K562 (cell line): ENCODE measurements around the gene OR2M7. TPM values are rescaled to one million over a fixed set of nuclear protein-coding genes. Genes with fewer than 3 reads are reported as not detected.

Experiments used
- ATAC-seq: fragments of 200-7000 bp; cut with Tn5 transposase; 3 replicates; pipeline ENCODE4 v1.9.1; 2020; ENCODE audit warnings: moderate library complexity
- BruUV-seq: library from RNA; stranded (reverse); fragments of 400-500 nt; replicated peaks from 2 replicates; lab custom pipeline; 2021; lab: Mats Ljungman, UMichigan
- CTCF ChIA-PET: fragments of 300-600 bp; formaldehyde crosslinking; extraction: SDS; loops from one replicate; lab custom pipeline; 2021; ENCODE audit warnings: low intra/inter-chr PET ratio; lab: Yijun Ruan, JAX
- POLR2A ChIA-PET: fragments of 300-600, 350-650 bp; sonication (Branson Sonifier 250); formaldehyde crosslinking; extraction: SDS; loops from one replicate; lab custom pipeline; 2021; ENCODE audit warnings: antibody characterized with exemption, inconsistent platforms; lab: Yijun Ruan, JAX
- DNase-seq, 4 experiments: peaks; one replicate each; pipeline versions ENCODE4 v3.0.0 to v3.0.0-alpha.2; 2011 to 2018; ENCODE audit warnings: low spot score in 3 of 4, mixed read lengths in 3 of 4; ENCODE audit errors: extremely low read depth in 1 of 4
- FAIRE-seq: peaks from 2 replicates; lab custom pipeline; 2011; peaks lifted over from hg19 to GRCh38; lab: Jason Lieb, UNC
- H2AFZ ChIP-seq: 2 replicates; pipeline ENCODE4 v1.6.0; 2011; ENCODE audit warnings: low read depth, low read length, control low read depth, inconsistent platforms
- H3K27ac ChIP-seq: fragments of 200-600 bp; 3 replicates; pipeline ENCODE4 v1.8.0; 2011; ENCODE audit warnings: low read depth, mild to moderate bottlenecking, control low read depth, inconsistent platforms, low read length, moderate library complexity, mixed read lengths; ENCODE audit errors: extremely low read depth
- H3K27me3 ChIP-seq, 2 experiments: fragments of 300-600 bp in 1 of 2; 2 replicates in 1 of 2; 3 replicates in 1 of 2; pipeline versions ENCODE4 v1.6.0 to v1.8.0; 2011; ENCODE audit warnings: inconsistent platforms in 2 of 2, low read length in 2 of 2, mild to moderate bottlenecking in 1 of 2, mixed read lengths in 1 of 2, moderate library complexity in 1 of 2; ENCODE audit not compliant: control insufficient read depth in 2 of 2, insufficient read depth in 2 of 2
- H3K36me3 ChIP-seq: fragments of 300-600 bp; 3 replicates; pipeline ENCODE4 v1.8.0; 2011; ENCODE audit warnings: mild to moderate bottlenecking, low read length, inconsistent platforms; ENCODE audit not compliant: control insufficient read depth, insufficient read depth
- H3K4me1 ChIP-seq, 2 experiments: fragments of 200-600 bp in 1 of 2; replicated peaks in 1 of 2; 2 replicates in 1 of 2; 3 replicates in 1 of 2; pipeline versions ENCODE4 v1.5.1 to v1.8.0; 2011; ENCODE audit warnings: inconsistent platforms in 2 of 2, low read length in 2 of 2, mild to moderate bottlenecking in 1 of 2, mixed read lengths in 1 of 2, moderate library complexity in 1 of 2; ENCODE audit not compliant: control insufficient read depth in 2 of 2, insufficient read depth in 2 of 2
- H3K4me2 ChIP-seq: 2 replicates; pipeline ENCODE4 v1.6.1; 2011; ENCODE audit warnings: low read length, control low read depth, inconsistent platforms, mixed read lengths; ENCODE audit not compliant: insufficient read depth
- H3K4me3 ChIP-seq: fragments of 200-600 bp; sonication (generic), shearing (Covaris generic); 2 replicates; pipeline ENCODE4 v1.5.1; 2016; ENCODE audit warnings: control low read depth, inconsistent platforms
- H3K79me2 ChIP-seq: fragments of 200-600 bp; 3 replicates; pipeline ENCODE4 v1.8.0; 2011; ENCODE audit warnings: low read length, inconsistent platforms; ENCODE audit not compliant: control insufficient read depth, insufficient read depth
- H3K9ac ChIP-seq, 2 experiments: 2 replicates each; pipeline versions ENCODE4 v1.6.0 to v1.6.1; 2011; ENCODE audit warnings: low read depth in 2 of 2, low read length in 2 of 2, control low read depth in 1 of 2, inconsistent platforms in 1 of 2, mild to moderate bottlenecking in 1 of 2, mixed read lengths in 1 of 2; ENCODE audit not compliant: insufficient read depth in 1 of 2
- H3K9me1 ChIP-seq: one replicate; pipeline ENCODE4 v1.6.0; 2011; ENCODE audit warnings: inconsistent platforms, mild to moderate bottlenecking, low read length, moderate library complexity; ENCODE audit not compliant: control insufficient read depth, insufficient read depth
- H3K9me3 ChIP-seq: replicated peaks from 2 replicates; pipeline ENCODE4 v1.5.1; 2011; ENCODE audit warnings: low read depth, low read length, inconsistent platforms; ENCODE audit not compliant: control insufficient read depth, insufficient read depth
- H4K20me1 ChIP-seq: replicated peaks from 2 replicates; pipeline ENCODE4 v1.6.1; 2011; ENCODE audit warnings: low read length, inconsistent platforms, mixed read lengths; ENCODE audit not compliant: control insufficient read depth, insufficient read depth
- BACH1 ChIP-seq: fragments of 200-800 bp; sonication (Bioruptor generic); IDR thresholded peaks from 2 replicates; pipeline ENCODE4 v1.6.1; 2016; ENCODE audit warnings: missing genetic modification characterization, missing compliant biosample characterization
- BDP1 ChIP-seq: IDR thresholded peaks from 3 replicates; pipeline ENCODE4 v1.6.1; 2011; ENCODE audit not compliant: insufficient read length, insufficient read depth
- DDX20 ChIP-seq: fragments of 450-650 bp; IDR thresholded peaks from 2 replicates; pipeline ENCODE4 v1.6.1; 2016; ENCODE audit warnings: missing genetic modification characterization, low read depth, mild to moderate bottlenecking, missing compliant biosample characterization, moderate library complexity
- JUN ChIP-seq, 2 experiments: sonication (generic) in 1 of 2; formaldehyde crosslinking in 1 of 2; IDR thresholded peaks; 2 replicates each; pipeline versions ENCODE4 v1.6.1 to v1.8.0; 2012 to 2022; ENCODE audit warnings: borderline replicate concordance in 2 of 2, mild to moderate bottlenecking in 2 of 2, improper control_type of control experiment in 1 of 2, low read depth in 1 of 2, low read length in 1 of 2, missing genetic modification reagents in 1 of 2
- MTF1 ChIP-seq: fragments of 250-450 bp; sonication (Bioruptor Pico); IDR thresholded peaks from 2 replicates; pipeline ENCODE4 v1.9.0; 2021; ENCODE audit warnings: moderate library complexity, mild to moderate bottlenecking, inconsistent platforms, borderline replicate concordance
- NFYB ChIP-seq: IDR thresholded peaks from 2 replicates; pipeline ENCODE4 v1.6.1; 2011; ENCODE audit warnings: mild to moderate bottlenecking, moderate library complexity; ENCODE audit not compliant: insufficient read length; ENCODE audit errors: extremely low read depth
- ZNF212 ChIP-seq: fragments of 450-650 bp; formaldehyde crosslinking; IDR thresholded peaks from 2 replicates; pipeline ENCODE4 v1.4.0; 2020; ENCODE audit warnings: mild to moderate bottlenecking
- ZNF780A ChIP-seq: fragments of 250-450 bp; sonication (Bioruptor Pico); IDR thresholded peaks from 2 replicates; pipeline ENCODE4 v1.5.0; 2021; ENCODE audit warnings: mild to moderate bottlenecking
- WGBS: fragments of 100-300 bp; shearing (Covaris generic); methylation state at CpG from one replicate; pipeline ENCODE4 v1.1.6; 2016; ENCODE audit warnings: low coverage, mixed read lengths; ENCODE audit not compliant: insufficient coverage; ENCODE audit errors: missing lambda C conversion rate; 5-methylcytosine and 5-hydroxymethylcytosine counted together
- in situ Hi-C: fragments of 300-500 bp; cut with MboI; formaldehyde crosslinking; loops from 4 replicates; pipeline ENCODE4 v1.15.0; 2018; ENCODE audit warnings: inconsistent platforms, mixed read lengths
- intact Hi-C: fragments of 100-400 bp; cut with micrococcal nuclease; formaldehyde crosslinking; loops from 2 replicates; pipeline ENCODE4 v1.14.2; 2022
- polyA plus RNA-seq, 8 experiments: library from polyadenylated mRNA; depleted of rRNA in 4 of 8; stranded (reverse) in 5 of 8; unstranded in 3 of 8; fragments of >200 nt; fragmentation: Nextera tagmentation in 2 of 8; fragmentation: Illumina TruSeq in 1 of 8; extraction: Ambion mirVana in 2 of 8; extraction: Trizol in 1 of 8; gene quantifications; 2 replicates each; pipeline versions ENCODE4 v1.2.1 to v1.2.3, GENCODE V29; 2011 to 2014; ENCODE audit warnings: inconsistent platforms in 1 of 8, missing spikeins in 1 of 8
- total RNA-seq, 7 experiments: library from RNA; depleted of rRNA in 6 of 7; stranded (reverse); fragments of >200 nt in 6 of 7; fragmentation: Illumina TruSeq in 2 of 7; extraction: Trizol in 2 of 7; gene quantifications; 2 replicates each; pipeline versions ENCODE4 v1.2.1 to v1.2.3, GENCODE V29; 2011 to 2021; ENCODE audit warnings: low replicate concordance in 1 of 7

OR2M7 gene
- total and polyA plus RNA-seq, 9 of the 15 experiments (the other 6 are each of a cell fraction or from before 2014, with no cell fraction given), result not detected

- Histone ChIP-seq H3K79me2 (no peaks in the 10 kb centered on the region), H3K4me1 (no peaks in the 10 kb centered on the region), H3K9me3 (no peaks in the 10 kb centered on the region; the same call in 1 of the 2 replicates), H3K36me3 (no peaks in the 10 kb centered on the region), H3K9ac (no peak overlapping the region), H3K4me2 (no peak overlapping the region), H4K20me1 (no peaks in the 10 kb centered on the region), H3K27ac (no peak overlapping the region), H3K9me1 (no peaks in the 10 kb centered on the region), H3K4me3 (no peak overlapping the region), H2AFZ (no peak overlapping the region), H3K27me3 (no peaks in the 10 kb centered on the region)
- FAIRE-seq (no peak), DNase-seq (no peak), ATAC-seq (no peak)
- in situ Hi-C loops (no loop called here), intact Hi-C loops (no loop called here)
- CTCF ChIA-PET, result no interaction called here
- POLR2A ChIA-PET, result no interaction called here
- TF ChIP-seq ZNF780A (CRISPR knock-in tag), result no peak
- no peak for TF ChIP-seq BACH1 (tag)
- TF ChIP-seq NFYB, result no peak
- BruUV-seq, result no TSS peak
- 1% methylated on average over 5 of the region's 5 CpGs for WGBS
Observed at GRCh38 chr1:248372394-248372793, 48.0 kb upstream of the OR2M7 start.

- no peaks in the 10 kb centered on the region for H3K36me3 ChIP-seq
- in situ Hi-C loops, result no loop called here
- no peak for FAIRE-seq
- H2AFZ ChIP-seq, result no peak overlapping the region
- H3K9ac ChIP-seq, result no peak overlapping the region
- H3K27me3 ChIP-seq, result no peaks in the 10 kb centered on the region
- intact Hi-C loops, result no loop called here
- H3K9me1 ChIP-seq, result no peaks in the 10 kb centered on the region
- H3K79me2 ChIP-seq, result no peaks in the 10 kb centered on the region
- H3K4me2 ChIP-seq, result no peak overlapping the region
- H3K9me3 ChIP-seq, result 0 out of 2 replicates have a peak, but pooled peaks cover 6% of the 10 kb centered on the region
- H3K4me3 ChIP-seq, result no peak overlapping the region
- BruUV-seq, result no TSS peak
- ChIA-PET CTCF (no interaction called here), POLR2A (no interaction called here)
- H3K27ac ChIP-seq, result no peak overlapping the region
- H4K20me1 ChIP-seq, result no peaks in the 10 kb centered on the region
- no peak for ATAC-seq
- no peak for DNase-seq
- TF ChIP-seq DDX20 (tag), result no peak
- TF ChIP-seq JUN (IDR thresholded peaks at IDR 0.05; ENCODE audit: borderline replicate concordance, low read depth, low read length), result no peak
- no peak for TF ChIP-seq JUN (CRISPR knock-in tag; IDR thresholded peaks at IDR 0.05; ENCODE audit: borderline replicate concordance)
- no peak for TF ChIP-seq MTF1 (CRISPR knock-in tag)
- TF ChIP-seq BDP1, result no peak
- TF ChIP-seq ZNF212 (CRISPR knock-in tag), result no peak
- H3K4me1 ChIP-seq, result no peaks in the 10 kb centered on the region
Observed at GRCh38 chr1:248366609-248367008, 42.2 kb upstream of the OR2M7 start.
